Gastrocnemius medialis (tissue), 4 donors: Measurements from ENCODE around the gene EFCAB5. TPM values are rescaled to one million over a fixed set of nuclear protein-coding genes. Genes with fewer than 3 reads are reported as not detected.

Source experiments
- ATAC-seq, 2 donors: fragments of 150-250 bp; one replicate each; pipeline ENCODE4 v1.9.1; 2016
- DNase-seq, 2 donors: peaks; one replicate each; pipeline ENCODE4 v3.0.0-alpha.2; 2019
- H3K27ac ChIP-seq, 4 donors: fragments of 200-600 bp; sonication (generic); 1 replicate in 1 of 4; 2 replicates in 3 of 4; pipeline ENCODE4 v1.5.1; 2016 to 2018; ENCODE audit warnings: mild to moderate bottlenecking in 2 of 4, moderate library complexity in 1 of 4
- H3K27me3 ChIP-seq, 3 donors: fragments of 200-600 bp; sonication (generic) in 2 of 3; 1 replicate in 1 of 3; 2 replicates in 2 of 3; pipeline versions ENCODE4 v1.5.1 to v1.6.0; 2016 to 2019; ENCODE audit warnings: mild to moderate bottlenecking in 1 of 3, moderate library complexity in 1 of 3
- H3K36me3 ChIP-seq, 2 donors: fragments of 200-600 bp; sonication (generic) in 1 of 2; one replicate each; pipeline ENCODE4 v1.5.1; 2017 to 2018
- H3K4me1 ChIP-seq, 2 donors: fragments of 200-600 bp; sonication (generic) in 1 of 2; one replicate each; pipeline ENCODE4 v1.5.1; 2016 to 2017; ENCODE audit warnings: mild to moderate bottlenecking in 2 of 2
- H3K4me3 ChIP-seq, 4 donors: fragments of 200-600 bp; sonication (generic) in 3 of 4; 1 replicate in 1 of 4; 2 replicates in 3 of 4; pipeline ENCODE4 v1.5.1; 2016 to 2019; ENCODE audit warnings: mild to moderate bottlenecking in 2 of 4
- H3K9me3 ChIP-seq, 3 donors: fragments of 200-600 bp; sonication (generic) in 2 of 3; 1 replicate in 1 of 3; 2 replicates in 2 of 3; pipeline ENCODE4 v1.5.1; 2016 to 2019
- POLR2A ChIP-seq, 2 donors: fragments of 450-650 bp; IDR thresholded peaks; one replicate each; pipeline ENCODE4 v1.6.1; 2017; ENCODE audit warnings: antibody characterized with exemption in 2 of 2, mild to moderate bottlenecking in 2 of 2, moderate library complexity in 2 of 2
- in situ Hi-C, 4 donors: fragments of 200-750 bp; cut with MboI; loops; one replicate each; pipeline versions ENCODE4 v1.15.0 to v1.8.0; 2017; ENCODE audit warnings: low sequenced_read_pairs in 4 of 4
- intact Hi-C: fragments of 100-400 bp; cut with DNase I; formaldehyde crosslinking; loops from one replicate; pipeline ENCODE4 v1.15.1; 2023; ENCODE audit warnings: low total_unique reads
- total RNA-seq, 4 donors: library from RNA; depleted of rRNA; stranded (reverse); fragments of >200 nt; gene quantifications; one replicate each; pipeline versions ENCODE4 v1.1.0 to v1.2.3, GENCODE V29; 2016
- TF ChIP-seq, protein P1 (sequence below), 5 experiments: fragments of 450-650 bp in 3 of 5; fragments of 200-600 bp in 2 of 5; sonication (generic) in 2 of 5; IDR thresholded peaks in 4 of 5; conservative IDR thresholded peaks in 1 of 5; 1 replicate in 4 of 5; 2 replicates in 1 of 5; pipeline ENCODE4 v1.5.1; 2016 to 2019; ENCODE audit warnings: antibody characterized with exemption in 5 of 5, mild to moderate bottlenecking in 3 of 5, moderate library complexity in 3 of 5

Gene EFCAB5
- total RNA-seq, 4 donors from 2014 or later, result 0.04 to 0.36 TPM; not detected in 2

DNA sequence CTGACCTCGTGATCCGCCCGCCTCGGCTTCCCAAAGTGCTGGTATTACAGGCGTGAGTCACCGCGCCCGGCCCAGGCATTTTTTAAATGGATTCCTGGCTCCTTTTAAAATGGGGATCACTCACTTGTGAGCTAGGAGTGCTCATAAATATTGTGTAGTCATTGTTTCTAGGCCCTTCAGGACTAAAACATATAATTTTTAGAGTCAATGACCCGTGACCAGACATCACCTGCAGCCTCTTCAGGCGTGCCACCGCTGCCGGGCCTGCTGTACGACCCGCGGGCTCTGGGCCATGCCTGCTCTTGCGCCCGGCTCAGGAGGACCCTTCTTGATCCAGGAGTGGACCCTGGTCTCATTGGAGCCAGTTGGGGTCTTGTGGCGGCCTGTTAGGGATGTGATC, 30.8 kb downstream of the EFCAB5 start:
- H3K27me3 ChIP-seq, result no peaks in the 10 kb centered on the region
- DNase-seq (no peak), ATAC-seq (no peak)
- H3K9me3 ChIP-seq, result no peaks in the 10 kb centered on the region
- in situ Hi-C loops (no loop called here), intact Hi-C loops (no loop called here)
- H3K36me3 ChIP-seq, result no peaks in the 10 kb centered on the region
- no peak overlapping the region for H3K4me3 ChIP-seq
- no peak overlapping the region for H3K27ac ChIP-seq
- H3K4me1 ChIP-seq, result no peaks in the 10 kb centered on the region
- TF ChIP-seq POLR2A (IDR thresholded peaks at IDR 0.05), result no peak
- TF ChIP-seq, protein P1, sequence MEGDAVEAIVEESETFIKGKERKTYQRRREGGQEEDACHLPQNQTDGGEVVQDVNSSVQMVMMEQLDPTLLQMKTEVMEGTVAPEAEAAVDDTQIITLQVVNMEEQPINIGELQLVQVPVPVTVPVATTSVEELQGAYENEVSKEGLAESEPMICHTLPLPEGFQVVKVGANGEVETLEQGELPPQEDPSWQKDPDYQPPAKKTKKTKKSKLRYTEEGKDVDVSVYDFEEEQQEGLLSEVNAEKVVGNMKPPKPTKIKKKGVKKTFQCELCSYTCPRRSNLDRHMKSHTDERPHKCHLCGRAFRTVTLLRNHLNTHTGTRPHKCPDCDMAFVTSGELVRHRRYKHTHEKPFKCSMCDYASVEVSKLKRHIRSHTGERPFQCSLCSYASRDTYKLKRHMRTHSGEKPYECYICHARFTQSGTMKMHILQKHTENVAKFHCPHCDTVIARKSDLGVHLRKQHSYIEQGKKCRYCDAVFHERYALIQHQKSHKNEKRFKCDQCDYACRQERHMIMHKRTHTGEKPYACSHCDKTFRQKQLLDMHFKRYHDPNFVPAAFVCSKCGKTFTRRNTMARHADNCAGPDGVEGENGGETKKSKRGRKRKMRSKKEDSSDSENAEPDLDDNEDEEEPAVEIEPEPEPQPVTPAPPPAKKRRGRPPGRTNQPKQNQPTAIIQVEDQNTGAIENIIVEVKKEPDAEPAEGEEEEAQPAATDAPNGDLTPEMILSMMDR (IDR thresholded peaks at IDR 0.05 in 4 of 5, conservative IDR thresholded peaks at IDR 0.05 in 1 of 5), result no peak

- H3K4me3 ChIP-seq, result no peak overlapping the region
- in situ Hi-C loops, result no loop called here
- DNase-seq (no peak), ATAC-seq (no peak)
- H3K9me3 ChIP-seq, result no peaks in the 10 kb centered on the region
- no peaks in the 10 kb centered on the region for H3K4me1 ChIP-seq
- TF ChIP-seq POLR2A (IDR thresholded peaks at IDR 0.05), result no peak
- TF ChIP-seq, protein P1 (IDR thresholded peaks at IDR 0.05 in 4 of 5, conservative IDR thresholded peaks at IDR 0.05 in 1 of 5), result no peak
- H3K27ac ChIP-seq, result no peak overlapping the region
- no peaks in the 10 kb centered on the region for H3K27me3 ChIP-seq
- H3K36me3 ChIP-seq, result no peaks in the 10 kb centered on the region
- intact Hi-C loops, result no loop called here
Observed at GRCh38 chr17:29973005-29973404, 31.6 kb downstream of the EFCAB5 start.

GRCh38 chr17:29977836-29978235, 36.4 kb downstream of the EFCAB5 start:
- ATAC-seq, result no peak
- TF ChIP-seq, protein P1 (IDR thresholded peaks at IDR 0.05 in 4 of 5, conservative IDR thresholded peaks at IDR 0.05 in 1 of 5), result no peak
- TF ChIP-seq POLR2A (IDR thresholded peaks at IDR 0.05), result no peak

DNA sequence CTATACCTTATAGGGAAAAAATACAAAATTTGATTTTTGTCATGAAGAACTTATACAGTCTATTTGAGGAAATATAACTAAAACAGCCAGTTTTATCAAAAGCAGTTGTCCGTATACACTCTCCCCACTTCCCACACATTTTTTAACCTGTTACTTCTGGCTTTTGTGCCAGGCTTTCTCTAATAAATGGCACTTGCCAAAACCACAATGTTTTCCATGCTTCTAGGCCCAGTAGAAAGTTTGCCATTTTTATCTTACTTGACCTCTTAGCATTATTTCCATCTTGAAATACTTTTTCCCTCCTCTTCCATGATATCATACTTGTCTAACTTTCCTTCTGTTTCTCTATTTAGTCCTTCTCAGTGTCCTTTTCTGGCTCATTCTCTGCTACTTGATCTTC, 38.8 kb downstream of the EFCAB5 start:
- Histone ChIP-seq H3K4me3 (no peak overlapping the region), H3K27me3 (no peaks in the 10 kb centered on the region), H3K36me3 (no peaks in the 10 kb centered on the region), H3K9me3 (no peaks in the 10 kb centered on the region), H3K4me1 (no peaks in the 10 kb centered on the region), H3K27ac (no peak overlapping the region)
- ATAC-seq, result no peak
- TF ChIP-seq POLR2A (IDR thresholded peaks at IDR 0.05), result no peak
- TF ChIP-seq, protein P1 (IDR thresholded peaks at IDR 0.05 in 4 of 5, conservative IDR thresholded peaks at IDR 0.05 in 1 of 5), result no peak
- no peak for DNase-seq
- intact Hi-C loops, result no loop called here
- in situ Hi-C loops, result no loop called here

More at GRCh38 chr17:29977836-29978235, 36.4 kb downstream of the EFCAB5 start:
- Histone ChIP-seq H3K4me1 (no peaks in the 10 kb centered on the region), H3K9me3 (no peaks in the 10 kb centered on the region), H3K4me3 (no peak overlapping the region), H3K36me3 (no peaks in the 10 kb centered on the region), H3K27me3 (no peaks in the 10 kb centered on the region), H3K27ac (no peak overlapping the region)
- intact Hi-C loops, result no loop called here
- in situ Hi-C loops, result no loop called here
- no peak for DNase-seq

DNA sequence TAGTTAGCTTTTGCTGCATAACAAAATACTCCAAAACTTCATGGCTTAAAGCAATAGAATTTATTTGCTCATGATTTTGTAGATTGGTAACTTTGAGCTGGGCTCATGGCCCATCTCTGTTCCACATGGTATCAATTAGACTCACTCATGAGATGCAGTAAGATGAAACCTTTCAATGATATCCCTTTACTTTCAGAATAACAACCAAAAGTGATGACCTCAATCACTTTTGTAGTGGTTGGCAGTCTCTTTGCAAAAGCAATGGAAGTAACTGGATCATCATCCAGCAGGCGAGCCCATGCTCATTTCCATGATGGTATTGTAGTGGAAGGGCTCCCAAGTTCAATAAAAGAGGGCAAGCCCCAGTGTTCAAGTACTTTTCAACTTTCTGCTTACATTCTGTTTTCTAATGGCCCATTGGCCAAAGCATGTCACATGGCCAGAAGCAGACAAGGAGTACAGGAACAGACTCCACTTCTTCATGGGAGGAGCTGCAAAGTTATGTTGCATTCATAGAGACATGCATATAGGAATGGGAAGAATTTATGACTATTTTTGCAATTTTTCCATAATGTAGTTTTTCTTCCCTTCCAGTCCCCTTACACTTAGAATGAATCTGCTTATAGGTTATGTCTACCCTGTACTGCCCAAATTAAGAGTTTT, 41.7 kb downstream of the EFCAB5 start:
- Histone ChIP-seq H3K4me1 (no peaks in the 10 kb centered on the region), H3K4me3 (no peak overlapping the region), H3K27ac (no peak overlapping the region), H3K9me3 (no peaks in the 10 kb centered on the region), H3K27me3 (no peaks in the 10 kb centered on the region), H3K36me3 (no peaks in the 10 kb centered on the region)
- intact Hi-C loops (no loop called here), in situ Hi-C loops (no loop called here)
- TF ChIP-seq, protein P1 (IDR thresholded peaks at IDR 0.05 in 4 of 5, conservative IDR thresholded peaks at IDR 0.05 in 1 of 5), result no peak
- TF ChIP-seq POLR2A (IDR thresholded peaks at IDR 0.05), result no peak
- no peak for ATAC-seq
- DNase-seq, result no peak
